ENCODE data around the gene XRCC4. TPM values are rescaled to one million over a fixed set of nuclear protein-coding genes. Genes with fewer than 3 reads are reported as not detected.

Gene XRCC4
- total RNA-seq, 1 donor from 2014 or later = 15.5 TPM

GRCh38 chr5:83048811-83049210 is 28.5 kb upstream of the XRCC4 start:
- Histone ChIP-seq H3K79me2 (ENCODE audit: insufficient read depth, low read length) (no peaks in the 10 kb centered on the region), H3K27me3 (ENCODE audit: insufficient read depth, low read length) (no peaks in the 10 kb centered on the region), H2AFZ (ENCODE audit: low read depth, low read length) (no peak overlapping the region), H3K4me2 (ENCODE audit: low read length) (no peak overlapping the region), H3K4me1 (ENCODE audit: insufficient read depth, low read length) (no peaks in the 10 kb centered on the region), H3K9me3 (ENCODE audit: insufficient read depth, low read depth, low read length) (no peaks in the 10 kb centered on the region), H3K36me3 (ENCODE audit: insufficient read depth, low read length) (peaks cover 18% of the 10 kb centered on the region), H4K20me1 (ENCODE audit: insufficient read depth, low read length) (peaks cover 8% of the 10 kb centered on the region), H3K4me3 (ENCODE audit: insufficient read depth, low read depth, low read length) (no peak overlapping the region), H3K27ac (ENCODE audit: low read depth, low read length) (no peak overlapping the region), H3K9ac (ENCODE audit: low read length) (no peak overlapping the region)
- H3K36me3 Mint-ChIP-seq (ENCODE audit: low read depth, unreplicated experiment) = peaks cover 3% of the 10 kb centered on the region
- TF ChIP-seq, protein P1, sequence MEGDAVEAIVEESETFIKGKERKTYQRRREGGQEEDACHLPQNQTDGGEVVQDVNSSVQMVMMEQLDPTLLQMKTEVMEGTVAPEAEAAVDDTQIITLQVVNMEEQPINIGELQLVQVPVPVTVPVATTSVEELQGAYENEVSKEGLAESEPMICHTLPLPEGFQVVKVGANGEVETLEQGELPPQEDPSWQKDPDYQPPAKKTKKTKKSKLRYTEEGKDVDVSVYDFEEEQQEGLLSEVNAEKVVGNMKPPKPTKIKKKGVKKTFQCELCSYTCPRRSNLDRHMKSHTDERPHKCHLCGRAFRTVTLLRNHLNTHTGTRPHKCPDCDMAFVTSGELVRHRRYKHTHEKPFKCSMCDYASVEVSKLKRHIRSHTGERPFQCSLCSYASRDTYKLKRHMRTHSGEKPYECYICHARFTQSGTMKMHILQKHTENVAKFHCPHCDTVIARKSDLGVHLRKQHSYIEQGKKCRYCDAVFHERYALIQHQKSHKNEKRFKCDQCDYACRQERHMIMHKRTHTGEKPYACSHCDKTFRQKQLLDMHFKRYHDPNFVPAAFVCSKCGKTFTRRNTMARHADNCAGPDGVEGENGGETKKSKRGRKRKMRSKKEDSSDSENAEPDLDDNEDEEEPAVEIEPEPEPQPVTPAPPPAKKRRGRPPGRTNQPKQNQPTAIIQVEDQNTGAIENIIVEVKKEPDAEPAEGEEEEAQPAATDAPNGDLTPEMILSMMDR (IDR thresholded peaks at IDR 0.05; ENCODE audit: insufficient read depth, low read depth, low read length) = no peak
- TF ChIP-seq EZH2 (IDR thresholded peaks at IDR 0.05; ENCODE audit: insufficient read depth, low read length) = no peak
- H3K9me3 Mint-ChIP-seq (ENCODE audit: unreplicated experiment) = no peaks in the 10 kb centered on the region
- no peak for DNase-seq (ENCODE audit: low read depth)
- peaks cover 15% of the 10 kb centered on the region for H3K4me1 Mint-ChIP-seq (ENCODE audit: low read depth, unreplicated experiment)
- H3K4me3 Mint-ChIP-seq (ENCODE audit: unreplicated experiment) = no peak overlapping the region
- H3K27ac Mint-ChIP-seq (ENCODE audit: unreplicated experiment) = no peak overlapping the region
- no peaks in the 10 kb centered on the region for H3K27me3 Mint-ChIP-seq (ENCODE audit: low read depth, unreplicated experiment)
- no peak for FAIRE-seq

- Histone ChIP-seq H2AFZ (ENCODE audit: low read depth, low read length) (no peak overlapping the region), H3K27ac (ENCODE audit: low read depth, low read length) (no peak overlapping the region), H3K79me2 (ENCODE audit: insufficient read depth, low read length) (no peaks in the 10 kb centered on the region), H4K20me1 (ENCODE audit: insufficient read depth, low read length) (peaks cover 11% of the 10 kb centered on the region), H3K9me3 (ENCODE audit: insufficient read depth, low read depth, low read length) (no peaks in the 10 kb centered on the region), H3K4me1 (ENCODE audit: insufficient read depth, low read length) (no peaks in the 10 kb centered on the region), H3K4me3 (ENCODE audit: insufficient read depth, low read depth, low read length) (no peak overlapping the region), H3K4me2 (ENCODE audit: low read length) (no peak overlapping the region), H3K36me3 (ENCODE audit: insufficient read depth, low read length) (peaks cover 18% of the 10 kb centered on the region), H3K27me3 (ENCODE audit: insufficient read depth, low read length) (no peaks in the 10 kb centered on the region), H3K9ac (ENCODE audit: low read length) (no peak overlapping the region)
- H3K4me3 Mint-ChIP-seq (ENCODE audit: unreplicated experiment) = no peak overlapping the region
- peaks cover 3% of the 10 kb centered on the region for H3K36me3 Mint-ChIP-seq (ENCODE audit: low read depth, unreplicated experiment)
- no peaks in the 10 kb centered on the region for H3K27me3 Mint-ChIP-seq (ENCODE audit: low read depth, unreplicated experiment)
- H3K4me1 Mint-ChIP-seq (ENCODE audit: low read depth, unreplicated experiment) = peaks cover 21% of the 10 kb centered on the region
- DNase-seq (ENCODE audit: low read depth) (peak; percentile 45), FAIRE-seq (no peak)
- TF ChIP-seq EZH2 (IDR thresholded peaks at IDR 0.05; ENCODE audit: insufficient read depth, low read length) = no peak
- TF ChIP-seq, protein P1 (IDR thresholded peaks at IDR 0.05; ENCODE audit: insufficient read depth, low read depth, low read length) = no peak
- no peak overlapping the region for H3K27ac Mint-ChIP-seq (ENCODE audit: unreplicated experiment)
- no peaks in the 10 kb centered on the region for H3K9me3 Mint-ChIP-seq (ENCODE audit: unreplicated experiment)
Measured at GRCh38 chr5:83049370-83049885, 27.9 kb upstream of the XRCC4 start.

- FAIRE-seq (no peak), DNase-seq (ENCODE audit: low read depth) (no peak)
- no peak overlapping the region for H2AFZ ChIP-seq (ENCODE audit: low read depth, low read length)
- H3K9me3 Mint-ChIP-seq (ENCODE audit: unreplicated experiment) = no peaks in the 10 kb centered on the region
- peaks cover 3% of the 10 kb centered on the region for H3K36me3 Mint-ChIP-seq (ENCODE audit: low read depth, unreplicated experiment)
- H3K9ac ChIP-seq (ENCODE audit: low read length) = no peak overlapping the region
- H3K4me3 ChIP-seq (ENCODE audit: insufficient read depth, low read depth, low read length) = no peak overlapping the region
- no peak overlapping the region for H3K27ac ChIP-seq (ENCODE audit: low read depth, low read length)
- H4K20me1 ChIP-seq (ENCODE audit: insufficient read depth, low read length) = peaks cover 14% of the 10 kb centered on the region
- H3K36me3 ChIP-seq (ENCODE audit: insufficient read depth, low read length) = peaks cover 24% of the 10 kb centered on the region
- H3K4me1 Mint-ChIP-seq (ENCODE audit: low read depth, unreplicated experiment) = peaks cover 30% of the 10 kb centered on the region
- no peaks in the 10 kb centered on the region for H3K4me1 ChIP-seq (ENCODE audit: insufficient read depth, low read length)
- H3K27ac Mint-ChIP-seq (ENCODE audit: unreplicated experiment) = no peak overlapping the region
- H3K27me3 Mint-ChIP-seq (ENCODE audit: low read depth, unreplicated experiment) = no peaks in the 10 kb centered on the region
- TF ChIP-seq EZH2 (IDR thresholded peaks at IDR 0.05; ENCODE audit: insufficient read depth, low read length) = no peak
- TF ChIP-seq, protein P1 (IDR thresholded peaks at IDR 0.05; ENCODE audit: insufficient read depth, low read depth, low read length) = no peak
- H3K4me2 ChIP-seq (ENCODE audit: low read length) = no peak overlapping the region
- H3K9me3 ChIP-seq (ENCODE audit: insufficient read depth, low read depth, low read length) = no peaks in the 10 kb centered on the region
- no peak overlapping the region for H3K4me3 Mint-ChIP-seq (ENCODE audit: unreplicated experiment)
- H3K79me2 ChIP-seq (ENCODE audit: insufficient read depth, low read length) = no peaks in the 10 kb centered on the region
- no peaks in the 10 kb centered on the region for H3K27me3 ChIP-seq (ENCODE audit: insufficient read depth, low read length)
Measured at GRCh38 chr5:83050723-83051340, 26.5 kb upstream of the XRCC4 start.

Data from astrocyte (in vitro differentiated cells and primary cell).